Measurements from ENCODE around the gene GRK2.
"Not testable (repeated sequence)": the region's sequence is repeated elsewhere in the genome, so short reads cannot be mapped to it uniquely, and the experiment has no call there.

The GRK2 gene

GRCh38 chr11:67312187-67313021 is 46.1 kb downstream of the GRK2 start:
- DNase-seq (ENCODE audit: low read depth), result no peak

GRCh38 chr11:67313125-67313890 is 47.0 kb downstream of the GRK2 start:
- no peak for DNase-seq (ENCODE audit: low read depth)

GRCh38 chr11:67314218-67314617 is 47.9 kb downstream of the GRK2 start:
- DNase-seq (ENCODE audit: low read depth), result no peak

- DNase-seq (ENCODE audit: low read depth), result no peak
Observed at GRCh38 chr11:67315325-67315909, 49.1 kb downstream of the GRK2 start.

DNA sequence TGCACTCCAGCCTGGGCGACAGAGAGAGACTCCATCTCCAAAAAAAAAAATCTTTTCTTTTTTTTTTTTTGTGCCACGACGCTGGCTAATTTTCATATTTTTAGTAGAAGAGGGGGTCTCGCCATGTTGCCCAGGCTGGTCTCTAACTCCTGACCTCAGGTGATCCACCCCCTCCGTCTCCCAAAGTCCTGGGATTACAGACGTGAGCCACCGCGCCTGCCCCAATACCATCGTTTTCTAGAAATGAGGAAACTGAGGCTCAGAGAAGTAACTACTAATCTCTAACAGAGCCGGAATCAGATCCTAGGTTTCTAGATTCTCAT is 50.6 kb downstream of the GRK2 start:
- no peak for DNase-seq (ENCODE audit: low read depth)

DNA sequence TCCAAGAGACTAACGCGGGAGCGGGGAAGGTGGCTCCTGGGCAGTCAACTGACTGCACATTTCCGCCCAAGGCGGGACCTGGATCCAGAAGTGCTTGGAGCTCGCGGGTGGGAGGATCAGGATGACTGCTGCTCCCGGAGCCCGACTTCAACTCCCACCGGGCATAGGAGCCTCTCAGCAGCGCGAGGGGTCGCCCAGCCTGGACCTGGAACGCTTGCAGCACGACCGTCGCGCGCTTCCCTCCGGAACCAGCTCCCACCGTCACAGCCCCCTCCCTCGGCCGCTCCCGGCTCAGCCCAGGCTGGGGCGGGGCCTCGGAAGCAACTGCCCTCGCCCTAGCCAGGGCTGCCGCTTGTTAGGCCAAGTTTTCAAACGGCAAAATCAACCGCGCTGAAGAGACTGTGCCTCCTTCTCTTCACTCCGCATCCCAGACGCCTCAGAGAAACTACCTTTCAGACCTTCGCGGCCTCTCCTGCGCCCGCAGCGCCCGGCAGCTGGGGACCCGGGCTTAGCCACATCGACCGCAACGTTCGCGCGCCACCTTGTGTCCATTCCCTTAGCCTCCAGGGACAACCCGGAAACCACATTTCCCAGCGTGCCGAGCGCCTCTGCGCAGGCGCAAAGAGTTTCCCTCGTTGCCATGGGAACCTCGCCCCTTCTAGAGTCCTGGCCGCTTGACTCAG is 51.1 kb downstream of the GRK2 start:
- DNase-seq (ENCODE audit: low read depth), result peak; percentile 98

GRCh38 chr11:67317888-67318555 is 51.7 kb downstream of the GRK2 start:
- DNase-seq (ENCODE audit: low read depth), result no peak

DNA sequence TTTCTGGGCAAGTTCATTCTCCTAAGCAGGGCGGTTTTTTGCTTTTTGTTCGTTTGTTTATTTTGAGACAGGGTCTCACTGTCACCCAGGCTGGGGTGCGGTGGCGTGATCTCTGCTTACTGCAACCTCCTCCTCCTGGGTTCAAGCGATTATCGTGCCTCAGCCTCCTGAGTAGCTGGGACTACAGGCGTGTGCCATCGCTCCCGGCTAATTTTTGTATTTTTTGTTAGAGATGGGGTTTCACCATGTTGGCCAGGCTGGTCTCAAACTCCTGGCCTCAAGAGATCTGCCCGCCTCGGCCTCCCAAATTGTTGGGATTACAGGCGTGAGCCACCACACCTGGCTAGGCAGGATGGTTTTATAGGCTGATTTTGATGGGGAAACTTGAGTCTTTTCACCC is 52.6 kb downstream of the GRK2 start:
- DNase-seq (ENCODE audit: low read depth), result not testable (repeated sequence)

GRCh38 chr11:67320011-67320410 is 53.7 kb downstream of the GRK2 start:
- DNase-seq (ENCODE audit: low read depth), result no peak

GRCh38 chr11:67320691-67321090 is 54.4 kb downstream of the GRK2 start:
- no peak for DNase-seq (ENCODE audit: low read depth)

DNA sequence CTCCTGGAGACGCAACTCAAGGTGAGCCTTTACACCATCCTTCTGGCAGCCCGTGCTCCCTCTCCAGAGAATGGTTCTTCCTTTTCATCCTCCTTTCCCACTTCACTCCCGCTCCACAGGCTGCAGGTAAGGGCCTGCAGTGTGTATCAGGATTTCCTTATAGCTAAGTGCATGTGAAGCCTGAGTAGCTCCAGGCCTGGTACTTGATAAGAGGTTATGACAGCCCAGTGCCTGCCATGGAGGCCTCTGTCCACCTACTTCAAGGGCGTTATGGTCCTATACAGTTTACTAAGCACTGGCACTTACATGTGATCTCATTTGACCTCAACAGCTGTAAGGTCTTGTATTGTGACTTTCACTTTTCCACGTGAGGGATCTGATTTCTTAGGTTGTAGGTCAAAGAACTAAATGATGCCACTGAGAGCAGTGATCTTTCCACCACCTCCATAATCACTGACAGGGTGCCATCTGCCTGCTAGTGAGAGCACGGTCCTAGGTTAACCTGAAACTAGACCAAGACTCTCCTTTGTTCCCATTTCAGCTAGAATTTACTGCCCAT is 55.1 kb downstream of the GRK2 start:
- DNase-seq (ENCODE audit: low read depth), result no peak

GRCh38 chr11:67322049-67322448 is 55.8 kb downstream of the GRK2 start:
- DNase-seq (ENCODE audit: low read depth), result no peak

DNA sequence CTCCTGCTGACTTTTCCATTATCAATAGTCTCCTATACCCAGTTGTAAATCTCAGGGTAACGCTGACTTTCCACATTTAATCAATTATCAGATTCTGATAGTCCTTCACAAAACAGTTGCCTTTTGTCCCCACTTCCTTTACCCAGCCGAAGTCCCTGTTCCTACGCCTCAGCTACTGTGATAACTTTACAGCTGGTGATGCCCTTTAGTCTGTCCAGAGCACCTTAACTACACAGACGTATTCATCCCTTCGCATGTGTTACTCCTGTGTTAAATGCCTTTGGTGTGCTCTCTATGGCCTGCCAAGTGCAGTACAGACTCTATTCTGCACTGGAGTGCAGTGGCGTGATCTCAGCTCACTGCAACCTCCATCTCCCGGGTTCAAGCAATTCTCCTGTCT is 57.3 kb downstream of the GRK2 start:
- DNase-seq (ENCODE audit: low read depth), result no peak

- DNase-seq (ENCODE audit: low read depth), result no peak
Observed at GRCh38 chr11:67332081-67332691, 65.9 kb downstream of the GRK2 start.
